ENCODE results near the gene ME2.
A peak's percentile ranks its signal among the peaks of the same experiment; 100 is the strongest.
"Not testable (repeated sequence)": the region's sequence is repeated elsewhere in the genome, so short reads cannot be mapped to it uniquely, and the experiment has no call there.

Gene ME2

DNA sequence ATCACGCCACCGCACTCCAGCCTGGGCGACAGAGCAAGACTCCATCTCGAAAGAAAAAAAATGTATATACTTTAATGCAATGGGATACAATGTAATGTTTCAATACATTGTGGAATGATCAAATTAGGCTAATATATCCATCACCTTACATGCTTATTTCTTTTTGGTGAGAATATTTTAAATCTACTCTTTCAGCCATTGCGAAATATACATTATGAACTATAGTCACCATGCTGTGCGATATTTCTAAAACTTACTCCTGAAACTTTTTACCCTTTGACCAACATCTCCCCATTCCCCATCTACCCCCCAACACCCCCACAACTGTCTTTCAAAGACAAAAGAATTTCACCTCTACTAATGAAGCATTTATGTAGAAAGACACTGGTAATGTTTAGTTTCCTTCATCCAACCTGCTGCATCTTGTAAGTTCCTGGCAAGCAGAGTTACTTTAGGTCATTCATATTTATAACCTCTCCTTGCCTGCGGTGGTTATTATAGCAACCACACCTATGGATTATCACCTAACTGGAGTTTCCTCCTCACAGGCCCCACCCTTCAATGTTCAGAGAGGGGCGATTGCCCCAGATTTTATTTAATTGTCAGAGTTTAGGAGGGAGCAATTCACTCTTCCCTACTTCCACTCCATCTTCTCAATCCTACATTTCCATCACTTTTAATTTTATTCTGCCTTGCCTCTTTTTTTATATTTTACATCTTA lies 1.2 kb upstream of the ME2 start:
- Mint-ChIP-seq H3K27me3 (peaks cover 4% of the 10 kb centered on the region), H3K36me3 (no peaks in the 10 kb centered on the region), H3K4me1 (ENCODE audit: low read depth) (peaks cover 23% of the 10 kb centered on the region), H3K9me3 (ENCODE audit: low read depth) (no peaks in the 10 kb centered on the region), H3K27ac (peak overlapping the region; percentile 96), H3K4me3 (peak overlapping the region; percentile 94)

DNA sequence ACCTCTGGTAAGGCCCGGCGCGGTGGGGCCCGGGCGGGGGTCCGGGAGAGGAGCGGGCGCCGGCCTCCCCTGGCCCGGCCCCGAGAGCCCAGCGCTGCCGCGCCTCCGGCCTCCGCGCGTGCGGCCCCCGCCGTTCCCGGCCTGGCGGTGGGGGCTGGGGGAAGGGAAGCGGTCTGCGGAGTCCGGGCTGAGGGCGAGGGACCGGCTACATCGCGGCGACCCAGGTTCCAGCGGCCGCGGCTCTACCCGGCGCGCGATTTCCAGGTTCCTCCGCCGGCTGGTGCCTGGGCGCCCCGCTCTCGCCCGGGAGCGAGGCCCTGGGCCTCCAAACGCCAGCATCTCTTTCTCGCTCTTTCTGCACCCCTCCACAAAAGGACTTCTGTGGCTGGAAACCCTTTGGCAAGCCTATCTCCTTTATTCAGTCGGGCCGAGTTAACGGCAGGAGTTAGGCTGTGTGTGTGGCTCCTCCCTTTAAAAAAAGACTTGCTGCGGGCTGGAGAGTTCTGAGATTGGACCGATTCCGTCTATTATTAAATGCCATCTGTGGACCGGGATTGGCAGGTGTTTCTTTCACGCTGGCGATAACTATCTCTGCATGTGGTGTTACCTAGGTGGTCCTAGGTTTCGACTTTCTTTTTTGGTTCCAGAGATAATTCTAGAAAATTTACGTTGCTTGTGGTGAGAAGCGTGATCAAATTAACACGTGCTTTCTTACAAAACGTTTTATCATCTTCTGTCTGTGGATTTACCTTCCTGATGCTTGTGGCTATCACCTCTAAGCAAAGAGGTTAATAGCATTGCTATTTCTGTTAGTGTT lies 592 bp downstream of the ME2 start:
- Mint-ChIP-seq H3K27ac (peak overlapping the region; percentile 100), H3K27me3 (no peaks in the 10 kb centered on the region), H3K4me1 (ENCODE audit: low read depth) (peaks cover 35% of the 10 kb centered on the region), H3K9me3 (ENCODE audit: low read depth) (no peaks in the 10 kb centered on the region), H3K36me3 (peaks cover 2% of the 10 kb centered on the region), H3K4me3 (peak overlapping the region; percentile 97)

DNA sequence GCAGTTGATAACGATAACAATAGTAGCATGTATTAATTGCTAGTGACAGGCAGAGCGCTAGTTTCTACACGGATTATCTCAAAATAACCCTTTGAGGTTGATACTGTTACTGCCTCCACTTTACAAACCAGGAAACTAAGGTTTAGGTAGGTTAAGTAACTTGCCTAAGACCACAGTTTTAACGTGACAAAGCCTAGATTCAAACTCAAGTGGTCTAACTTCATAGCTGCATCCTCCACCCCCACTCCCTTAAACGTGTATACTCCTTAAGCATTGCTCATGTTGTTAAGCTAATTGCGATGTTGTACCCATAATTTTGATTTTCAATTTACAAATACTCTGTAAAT lies 1.2 kb downstream of the ME2 start:
- no peaks in the 10 kb centered on the region for H3K9me3 Mint-ChIP-seq (ENCODE audit: low read depth)
- peak overlapping the region; percentile 97 for H3K4me3 Mint-ChIP-seq
- H3K36me3 Mint-ChIP-seq = peaks cover 2% of the 10 kb centered on the region
- H3K27me3 Mint-ChIP-seq = no peaks in the 10 kb centered on the region
- H3K27ac Mint-ChIP-seq = peak overlapping the region; percentile 100
- peaks cover 38% of the 10 kb centered on the region for H3K4me1 Mint-ChIP-seq (ENCODE audit: low read depth)

DNA sequence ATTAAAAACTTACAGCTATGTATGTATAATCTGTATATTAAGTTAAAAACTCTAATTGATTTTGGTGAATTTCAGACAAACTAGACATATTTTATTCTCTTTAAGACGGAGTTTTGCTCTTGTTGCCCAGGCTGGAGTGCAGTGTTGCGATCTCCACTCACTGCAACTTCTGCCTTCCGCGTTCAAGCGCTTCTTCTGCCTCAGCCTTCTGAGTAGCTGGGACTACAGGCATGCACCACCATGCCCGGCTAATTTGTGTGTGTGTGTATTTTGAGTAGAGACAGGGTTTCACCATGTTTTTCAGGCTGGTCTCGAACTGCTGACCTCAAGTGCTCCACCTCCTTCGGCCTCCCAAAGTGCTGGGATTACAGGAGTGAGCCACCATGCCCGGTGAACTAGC lies 2.0 kb downstream of the ME2 start:
- not testable (repeated sequence) for H3K36me3 Mint-ChIP-seq; H3K27me3 Mint-ChIP-seq; H3K9me3 Mint-ChIP-seq (ENCODE audit: low read depth); H3K27ac Mint-ChIP-seq
- H3K4me1 Mint-ChIP-seq (ENCODE audit: low read depth) = peaks cover 38% of the 10 kb centered on the region
- peak overlapping the region; percentile 52 for H3K4me3 Mint-ChIP-seq

DNA sequence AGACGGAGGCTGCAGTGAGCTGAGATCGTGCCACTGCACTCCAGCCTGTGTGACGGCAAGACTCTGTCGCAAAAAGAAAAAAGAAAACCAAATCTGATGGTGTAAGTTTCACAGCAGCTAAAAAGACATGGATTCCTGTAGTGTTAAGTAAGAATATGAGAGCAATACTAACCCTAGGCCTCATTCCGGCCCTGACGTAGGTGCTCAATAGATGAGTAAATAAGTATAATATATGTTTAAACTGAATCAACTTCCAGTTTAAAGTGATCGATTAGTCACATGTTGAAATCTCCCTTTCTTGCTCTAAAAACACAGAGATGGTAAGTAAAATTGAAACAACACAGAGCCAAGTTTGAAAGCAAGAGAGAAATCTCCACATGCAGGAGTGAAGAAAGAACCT lies 8.0 kb downstream of the ME2 start:
- no peaks in the 10 kb centered on the region for H3K9me3 Mint-ChIP-seq (ENCODE audit: low read depth)
- no peaks in the 10 kb centered on the region for H3K27me3 Mint-ChIP-seq
- no peak overlapping the region for H3K27ac Mint-ChIP-seq
- no peak overlapping the region for H3K4me3 Mint-ChIP-seq
- peaks cover 5% of the 10 kb centered on the region for H3K36me3 Mint-ChIP-seq
- peaks cover 40% of the 10 kb centered on the region for H3K4me1 Mint-ChIP-seq (ENCODE audit: low read depth)

DNA sequence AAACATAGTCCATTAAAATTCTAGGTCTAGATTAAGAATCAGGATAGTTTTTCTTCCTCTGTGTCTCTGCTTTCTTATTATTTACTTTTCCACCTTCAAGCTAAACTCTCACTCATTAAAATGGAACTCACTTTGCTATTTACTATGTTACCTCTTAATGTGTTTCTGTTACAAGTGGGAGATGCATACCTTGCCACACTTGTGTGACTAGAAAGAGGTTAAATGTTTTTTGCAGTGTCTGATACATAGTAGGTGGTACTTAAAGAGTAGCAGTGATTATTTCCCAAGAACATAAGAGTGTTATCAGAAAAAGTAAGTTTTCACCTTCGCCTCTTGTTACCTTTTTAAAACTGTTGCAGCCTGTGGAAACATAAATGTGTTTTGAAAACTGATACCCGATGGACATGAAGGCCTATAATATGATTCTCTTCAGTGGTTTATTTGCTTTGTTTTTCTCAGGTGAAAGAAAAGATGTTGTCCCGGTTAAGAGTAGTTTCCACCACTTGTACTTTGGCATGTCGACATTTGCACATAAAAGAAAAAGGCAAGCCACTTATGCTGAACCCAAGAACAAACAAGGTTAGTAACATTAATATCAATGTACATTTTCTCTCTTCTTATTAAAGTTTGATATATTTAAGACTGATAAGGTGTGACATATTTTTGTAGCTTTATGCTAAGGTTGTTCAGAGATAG lies 16.6 kb downstream of the ME2 start:
- peaks cover 21% of the 10 kb centered on the region for H3K36me3 Mint-ChIP-seq
- H3K4me3 Mint-ChIP-seq = no peak overlapping the region
- no peaks in the 10 kb centered on the region for H3K9me3 Mint-ChIP-seq (ENCODE audit: low read depth)
- peaks cover 27% of the 10 kb centered on the region for H3K4me1 Mint-ChIP-seq (ENCODE audit: low read depth)
- H3K27ac Mint-ChIP-seq = no peak overlapping the region
- H3K27me3 Mint-ChIP-seq = no peaks in the 10 kb centered on the region

DNA sequence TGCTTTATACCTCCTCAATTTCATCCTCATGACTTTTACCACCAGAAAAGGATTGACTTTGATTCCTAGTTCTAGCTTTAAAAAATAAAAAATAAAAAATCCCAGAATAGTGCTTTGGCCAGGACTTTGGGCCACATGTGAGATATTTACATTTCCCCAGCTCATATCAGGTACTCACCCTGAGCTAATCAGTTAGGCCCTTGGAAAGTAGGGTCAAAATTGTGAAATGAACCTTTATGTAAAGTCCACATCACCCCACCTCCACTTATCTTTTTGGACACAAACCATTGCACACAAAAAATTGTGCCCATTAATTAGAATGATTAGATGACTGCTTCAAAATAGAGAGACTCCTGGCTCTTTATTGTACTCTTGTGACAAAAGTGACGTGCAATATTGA lies 17.2 kb downstream of the ME2 start:
- Mint-ChIP-seq H3K27me3 (no peaks in the 10 kb centered on the region), H3K4me3 (no peak overlapping the region), H3K9me3 (ENCODE audit: low read depth) (no peaks in the 10 kb centered on the region), H3K27ac (no peak overlapping the region), H3K36me3 (peaks cover 23% of the 10 kb centered on the region), H3K4me1 (ENCODE audit: low read depth) (peaks cover 30% of the 10 kb centered on the region)

DNA sequence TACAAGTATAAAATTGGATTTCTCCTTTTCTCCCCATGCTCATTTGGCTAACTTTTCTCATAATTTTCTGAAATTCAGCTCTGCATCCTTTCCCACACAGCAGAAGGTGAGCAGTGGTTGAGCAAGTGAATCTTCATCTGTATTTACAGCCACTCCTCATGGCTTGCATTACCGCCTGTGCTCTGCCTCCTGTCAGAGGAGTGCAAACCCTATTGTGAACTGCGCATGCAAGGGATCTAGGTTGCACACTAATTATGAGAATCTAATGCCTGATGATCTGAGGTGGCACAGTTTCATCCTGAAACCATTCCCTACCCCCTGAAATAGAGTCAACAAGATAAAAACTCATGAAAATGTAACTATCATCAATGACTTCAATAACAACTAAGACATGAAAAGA lies 20.0 kb downstream of the ME2 start:
- Mint-ChIP-seq H3K27me3 (no peaks in the 10 kb centered on the region), H3K36me3 (peaks cover 29% of the 10 kb centered on the region), H3K4me1 (ENCODE audit: low read depth) (peaks cover 31% of the 10 kb centered on the region), H3K9me3 (ENCODE audit: low read depth) (no peaks in the 10 kb centered on the region), H3K27ac (no peak overlapping the region), H3K4me3 (no peak overlapping the region)

DNA sequence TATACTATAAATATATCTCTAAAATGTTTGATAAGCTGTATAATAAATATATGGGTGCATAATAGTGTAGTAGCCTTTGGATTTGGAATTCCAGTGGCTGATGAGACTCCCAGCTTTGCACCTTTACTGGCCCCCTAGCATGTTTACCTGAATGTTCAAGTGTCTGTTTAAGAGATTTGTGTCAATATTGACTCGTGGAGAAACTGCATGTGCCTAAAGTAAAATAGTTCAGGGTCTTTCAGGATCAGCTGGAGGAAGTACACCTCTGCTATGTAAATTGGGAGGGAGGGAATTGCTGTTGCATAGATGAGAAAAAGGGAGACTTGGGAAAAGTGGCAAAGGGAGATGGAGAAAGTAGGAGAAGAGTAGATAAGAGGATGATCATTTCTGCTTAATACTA lies 23.9 kb downstream of the ME2 start:
- no peaks in the 10 kb centered on the region for H3K27me3 Mint-ChIP-seq
- no peaks in the 10 kb centered on the region for H3K9me3 Mint-ChIP-seq (ENCODE audit: low read depth)
- H3K27ac Mint-ChIP-seq = peak overlapping the region; percentile 47
- H3K36me3 Mint-ChIP-seq = peaks cover 41% of the 10 kb centered on the region
- H3K4me3 Mint-ChIP-seq = no peak overlapping the region
- H3K4me1 Mint-ChIP-seq (ENCODE audit: low read depth) = peaks cover 32% of the 10 kb centered on the region

DNA sequence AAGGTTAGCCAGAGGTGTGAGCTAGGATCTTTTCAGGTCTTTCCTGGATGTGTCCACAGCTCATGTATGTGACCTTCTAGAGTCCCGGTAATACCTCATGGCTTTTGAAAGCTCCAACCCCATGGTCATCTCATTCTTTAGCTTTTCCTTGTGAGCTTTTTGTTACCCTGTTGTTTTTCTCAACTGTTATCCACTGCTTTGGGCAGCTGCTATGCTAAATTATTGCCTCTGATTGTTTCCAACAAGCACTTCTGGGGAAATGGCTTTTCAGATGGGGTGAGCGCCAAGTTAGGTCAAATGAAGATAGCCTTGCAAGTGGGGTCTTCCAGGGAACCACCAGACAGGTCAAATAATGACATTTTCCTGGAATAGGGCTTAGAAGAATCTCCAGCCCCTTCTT lies 27.9 kb downstream of the ME2 start:
- Mint-ChIP-seq H3K27me3 (no peaks in the 10 kb centered on the region), H3K27ac (no peak overlapping the region), H3K4me1 (ENCODE audit: low read depth) (peaks cover 14% of the 10 kb centered on the region), H3K4me3 (no peak overlapping the region), H3K36me3 (peaks cover 41% of the 10 kb centered on the region), H3K9me3 (ENCODE audit: low read depth) (no peaks in the 10 kb centered on the region)

DNA sequence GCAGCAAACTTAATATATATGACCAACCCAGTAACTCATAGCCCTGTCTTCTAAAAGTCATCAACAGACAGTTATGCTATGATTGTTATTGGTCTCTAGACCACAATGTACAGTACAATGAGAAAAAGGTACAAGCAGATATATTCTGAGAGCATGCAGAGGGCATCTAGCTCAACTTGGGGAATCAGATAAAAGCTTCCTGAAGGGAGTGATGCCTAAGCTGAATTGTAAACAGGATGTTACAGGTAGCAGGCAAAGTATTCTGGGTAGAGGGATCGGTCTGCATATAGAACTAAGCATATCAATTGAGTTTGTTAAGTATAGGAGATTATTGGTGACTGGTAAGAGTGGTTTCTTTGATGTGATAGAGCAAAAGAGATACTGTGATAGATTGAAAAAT lies 30.3 kb downstream of the ME2 start:
- no peak overlapping the region for H3K27ac Mint-ChIP-seq
- peaks cover 38% of the 10 kb centered on the region for H3K36me3 Mint-ChIP-seq
- no peaks in the 10 kb centered on the region for H3K27me3 Mint-ChIP-seq
- peaks cover 11% of the 10 kb centered on the region for H3K4me1 Mint-ChIP-seq (ENCODE audit: low read depth)
- H3K9me3 Mint-ChIP-seq (ENCODE audit: low read depth) = no peaks in the 10 kb centered on the region
- H3K4me3 Mint-ChIP-seq = no peak overlapping the region

DNA sequence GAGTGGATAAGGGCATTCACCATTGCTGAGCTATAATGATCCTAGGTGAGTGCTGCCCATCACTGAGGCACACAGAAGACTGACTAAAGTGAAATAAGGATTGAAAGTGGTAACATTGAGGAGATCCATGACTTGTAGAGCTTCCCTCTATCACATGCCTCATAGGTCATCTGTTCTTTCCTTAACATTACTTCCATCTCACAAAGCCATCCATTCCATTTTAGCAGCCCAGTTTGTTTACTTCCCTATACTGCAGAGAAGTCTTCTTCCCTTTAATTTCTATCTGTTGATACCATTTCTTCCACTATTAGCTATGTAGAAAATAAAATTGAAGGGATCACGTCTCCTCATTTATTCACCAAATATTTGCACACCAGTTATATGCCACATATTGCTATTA lies 32.1 kb downstream of the ME2 start:
- Mint-ChIP-seq H3K27ac (peak overlapping the region; percentile 0), H3K4me3 (no peak overlapping the region), H3K36me3 (peaks cover 27% of the 10 kb centered on the region), H3K4me1 (ENCODE audit: low read depth) (peaks cover 20% of the 10 kb centered on the region), H3K27me3 (no peaks in the 10 kb centered on the region), H3K9me3 (ENCODE audit: low read depth) (no peaks in the 10 kb centered on the region)

DNA sequence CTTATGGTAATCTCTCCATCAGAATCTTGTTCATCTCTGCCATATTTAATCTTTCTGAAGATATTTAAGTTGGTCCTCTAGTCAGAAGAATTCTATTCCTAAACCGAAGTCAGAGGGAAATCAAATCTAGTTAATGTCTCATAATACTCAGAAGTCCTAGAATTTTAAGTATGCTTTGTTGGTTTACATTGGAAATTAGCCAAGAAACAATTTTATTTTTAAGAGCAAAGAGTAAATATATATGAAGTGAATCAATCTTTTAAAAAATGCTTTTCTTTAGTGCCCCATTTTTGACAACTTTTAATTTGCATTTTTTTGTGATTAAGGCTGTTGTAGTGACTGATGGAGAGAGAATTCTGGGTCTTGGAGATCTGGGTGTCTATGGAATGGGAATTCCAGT lies 38.1 kb downstream of the ME2 start:
- H3K27me3 Mint-ChIP-seq = no peaks in the 10 kb centered on the region
- H3K27ac Mint-ChIP-seq = no peak overlapping the region
- no peaks in the 10 kb centered on the region for H3K9me3 Mint-ChIP-seq (ENCODE audit: low read depth)
- no peak overlapping the region for H3K4me3 Mint-ChIP-seq
- H3K4me1 Mint-ChIP-seq (ENCODE audit: low read depth) = peaks cover 9% of the 10 kb centered on the region
- H3K36me3 Mint-ChIP-seq = peaks cover 18% of the 10 kb centered on the region

DNA sequence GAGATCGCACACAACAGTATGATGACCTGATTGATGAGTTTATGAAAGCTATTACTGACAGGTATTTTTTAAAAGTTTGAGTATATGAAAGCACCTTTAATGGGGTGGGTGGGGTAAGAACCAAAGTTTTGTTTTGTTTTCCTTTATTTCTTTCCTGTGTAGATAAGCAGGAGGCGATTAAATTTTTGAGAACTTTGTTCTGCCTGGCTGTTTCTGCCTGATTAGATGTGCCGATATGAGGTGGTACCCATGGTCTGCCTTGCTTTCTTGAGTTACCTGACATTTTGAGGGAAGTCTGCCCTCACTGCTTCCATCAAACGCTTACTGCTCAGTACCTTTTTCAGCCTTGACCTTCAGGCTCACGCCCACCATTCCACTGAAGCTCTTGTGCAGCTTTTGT lies 39.2 kb downstream of the ME2 start:
- Mint-ChIP-seq H3K9me3 (ENCODE audit: low read depth) (no peaks in the 10 kb centered on the region), H3K4me1 (ENCODE audit: low read depth) (peaks cover 9% of the 10 kb centered on the region), H3K4me3 (no peak overlapping the region), H3K27ac (no peak overlapping the region), H3K27me3 (no peaks in the 10 kb centered on the region), H3K36me3 (peaks cover 27% of the 10 kb centered on the region)

DNA sequence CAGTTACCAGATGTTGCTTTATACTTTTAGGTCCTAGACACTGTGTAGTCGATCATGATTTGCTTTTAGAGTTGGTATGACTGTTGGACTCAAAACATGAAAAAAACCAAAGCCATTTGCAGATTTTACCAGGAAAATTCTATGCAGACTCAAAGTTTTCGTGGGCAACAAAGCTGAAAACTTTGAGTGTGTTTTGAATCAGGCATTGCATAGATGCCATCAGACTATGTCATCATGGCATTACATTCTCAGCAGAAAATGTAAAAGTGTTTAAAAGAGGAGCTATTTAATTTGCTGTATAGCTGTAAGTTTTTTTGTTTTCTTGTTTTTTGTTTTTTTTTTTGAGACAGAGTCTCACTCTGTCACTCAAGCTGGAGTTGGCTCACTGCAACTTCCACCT lies 45.5 kb downstream of the ME2 start:
- Mint-ChIP-seq H3K36me3 (peaks cover 33% of the 10 kb centered on the region), H3K27me3 (no peaks in the 10 kb centered on the region), H3K9me3 (ENCODE audit: low read depth) (peaks cover 6% of the 10 kb centered on the region), H3K4me1 (ENCODE audit: low read depth) (no peaks in the 10 kb centered on the region), H3K4me3 (no peak overlapping the region), H3K27ac (no peak overlapping the region)

Measured in activated naive CD8-positive, alpha-beta T cell (primary cell).